ENCODE data around the gene SPRY1.

The SPRY1 gene

DNA sequence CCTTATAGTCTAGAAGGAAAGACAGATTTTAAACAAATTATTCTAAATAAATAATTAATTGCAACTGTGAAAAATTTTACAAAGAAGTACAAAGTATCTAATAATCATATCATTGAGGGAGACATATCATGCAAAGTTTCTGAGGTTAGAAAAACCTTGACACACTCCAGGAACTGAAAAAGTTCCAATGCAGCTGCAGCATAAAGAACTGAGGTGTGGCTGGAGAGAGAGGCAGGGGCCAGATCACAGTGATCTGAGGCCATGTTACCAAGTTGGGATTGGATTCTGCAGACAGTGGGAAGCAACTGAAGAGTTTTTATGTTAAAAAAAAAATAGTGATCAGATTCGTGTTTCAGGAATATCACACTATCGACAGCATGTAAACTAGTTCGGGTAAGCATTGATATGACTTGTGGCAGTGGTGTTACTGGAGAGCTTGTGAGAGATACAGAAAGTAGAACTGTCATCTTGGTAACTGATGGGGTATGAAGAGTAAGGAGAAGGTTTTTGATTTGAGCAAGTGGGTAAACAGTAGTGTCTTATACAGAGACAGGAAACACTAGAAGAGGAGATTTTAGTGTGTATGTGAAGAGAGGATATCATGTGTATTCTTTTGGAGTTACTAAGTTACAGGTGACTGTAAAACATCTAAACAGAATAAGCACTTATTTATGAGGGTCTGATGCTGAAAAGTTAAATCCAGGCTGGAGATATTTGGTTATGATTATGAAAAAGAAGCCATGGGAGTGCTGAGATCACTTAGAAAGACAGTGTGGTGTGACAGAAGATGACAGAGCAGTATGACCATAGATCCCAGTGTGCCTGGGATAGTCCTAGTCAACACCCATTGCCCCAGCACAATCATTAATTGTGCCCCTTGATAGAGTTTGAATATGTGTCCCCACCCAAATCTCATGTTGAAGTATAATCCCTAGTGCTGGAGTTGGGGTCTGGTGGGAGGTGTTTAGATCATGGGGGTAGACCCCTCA, 15.6 kb upstream of the SPRY1 start:
- no peak overlapping the region for H3K4me3 ChIP-seq (ENCODE audit: low read depth, low read length)
- TF ChIP-seq MYC (IDR thresholded peaks at IDR 0.05; ENCODE audit: low read depth, low read length) (no peak), MAX (IDR thresholded peaks at IDR 0.05; ENCODE audit: low read depth, low read length) (no peak)
- TF ChIP-seq, protein P1, sequence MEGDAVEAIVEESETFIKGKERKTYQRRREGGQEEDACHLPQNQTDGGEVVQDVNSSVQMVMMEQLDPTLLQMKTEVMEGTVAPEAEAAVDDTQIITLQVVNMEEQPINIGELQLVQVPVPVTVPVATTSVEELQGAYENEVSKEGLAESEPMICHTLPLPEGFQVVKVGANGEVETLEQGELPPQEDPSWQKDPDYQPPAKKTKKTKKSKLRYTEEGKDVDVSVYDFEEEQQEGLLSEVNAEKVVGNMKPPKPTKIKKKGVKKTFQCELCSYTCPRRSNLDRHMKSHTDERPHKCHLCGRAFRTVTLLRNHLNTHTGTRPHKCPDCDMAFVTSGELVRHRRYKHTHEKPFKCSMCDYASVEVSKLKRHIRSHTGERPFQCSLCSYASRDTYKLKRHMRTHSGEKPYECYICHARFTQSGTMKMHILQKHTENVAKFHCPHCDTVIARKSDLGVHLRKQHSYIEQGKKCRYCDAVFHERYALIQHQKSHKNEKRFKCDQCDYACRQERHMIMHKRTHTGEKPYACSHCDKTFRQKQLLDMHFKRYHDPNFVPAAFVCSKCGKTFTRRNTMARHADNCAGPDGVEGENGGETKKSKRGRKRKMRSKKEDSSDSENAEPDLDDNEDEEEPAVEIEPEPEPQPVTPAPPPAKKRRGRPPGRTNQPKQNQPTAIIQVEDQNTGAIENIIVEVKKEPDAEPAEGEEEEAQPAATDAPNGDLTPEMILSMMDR (IDR thresholded peaks at IDR 0.05; ENCODE audit: low read depth, low read length) = no peak
- DNase-seq (ENCODE audit: low read depth) = no peak

DNA sequence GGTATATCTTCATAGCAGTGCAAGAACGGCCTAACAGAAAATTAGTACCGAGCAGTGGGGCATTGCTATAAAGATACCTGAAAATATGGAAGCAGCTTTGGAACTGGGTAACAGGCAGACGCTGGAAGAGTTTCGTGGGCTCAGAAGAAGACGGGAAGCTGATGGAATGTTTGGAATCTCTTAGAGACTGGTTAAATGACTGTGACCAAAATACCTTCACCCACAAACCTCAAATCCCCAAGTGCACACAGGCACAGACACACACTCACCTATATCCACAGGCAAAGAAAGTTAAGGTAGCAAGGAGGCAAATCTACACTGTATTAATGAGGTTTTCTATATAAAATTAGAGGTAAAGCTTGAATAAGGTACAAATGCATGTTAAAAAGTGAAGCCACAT, 14.6 kb upstream of the SPRY1 start:
- H3K4me3 ChIP-seq (ENCODE audit: low read depth, low read length) = no peak overlapping the region
- DNase-seq (ENCODE audit: low read depth) = no peak
- no peak for TF ChIP-seq MYC (IDR thresholded peaks at IDR 0.05; ENCODE audit: low read depth, low read length)
- no peak for TF ChIP-seq POLR2A (IDR thresholded peaks at IDR 0.05; ENCODE audit: extremely low read depth, insufficient read length)
- TF ChIP-seq, protein P1 (IDR thresholded peaks at IDR 0.05; ENCODE audit: low read depth, low read length) = no peak
- no peak for TF ChIP-seq MAX (IDR thresholded peaks at IDR 0.05; ENCODE audit: low read depth, low read length)

- H3K4me3 ChIP-seq (ENCODE audit: low read depth, low read length) = no peak overlapping the region
- DNase-seq (ENCODE audit: low read depth) = no peak
- TF ChIP-seq POLR2A (IDR thresholded peaks at IDR 0.05; ENCODE audit: extremely low read depth, insufficient read length) (no peak), MAX (IDR thresholded peaks at IDR 0.05; ENCODE audit: low read depth, low read length) (no peak), MYC (IDR thresholded peaks at IDR 0.05; ENCODE audit: low read depth, low read length) (no peak)
- TF ChIP-seq, protein P1 (IDR thresholded peaks at IDR 0.05; ENCODE audit: low read depth, low read length) = no peak
Measured at GRCh38 chr4:123383566-123383965, 13.0 kb upstream of the SPRY1 start.

- TF ChIP-seq POLR2A (IDR thresholded peaks at IDR 0.05; ENCODE audit: extremely low read depth, insufficient read length) = no peak
- TF ChIP-seq, protein P1 (IDR thresholded peaks at IDR 0.05; ENCODE audit: low read depth, low read length) = no peak
- no peak for TF ChIP-seq MAX (IDR thresholded peaks at IDR 0.05; ENCODE audit: low read depth, low read length)
- TF ChIP-seq MYC (IDR thresholded peaks at IDR 0.05; ENCODE audit: low read depth, low read length) = no peak
- H3K4me3 ChIP-seq (ENCODE audit: low read depth, low read length) = no peak overlapping the region
- no peak for DNase-seq (ENCODE audit: low read depth)
Measured at GRCh38 chr4:123386609-123387008, 10.0 kb upstream of the SPRY1 start.

- peak; percentile 44 for DNase-seq (ENCODE audit: low read depth)
- TF ChIP-seq POLR2A (IDR thresholded peaks at IDR 0.05; ENCODE audit: extremely low read depth, insufficient read length) = no peak
- no peak for TF ChIP-seq MAX (IDR thresholded peaks at IDR 0.05; ENCODE audit: low read depth, low read length)
- TF ChIP-seq, protein P1 (IDR thresholded peaks at IDR 0.05; ENCODE audit: low read depth, low read length) = peak; percentile 28
- TF ChIP-seq MYC (IDR thresholded peaks at IDR 0.05; ENCODE audit: low read depth, low read length) = no peak
- no peak overlapping the region for H3K4me3 ChIP-seq (ENCODE audit: low read depth, low read length)
Measured at GRCh38 chr4:123390846-123391456, 5.6 kb upstream of the SPRY1 start.
